ENCODE measurements around the gene LLGL1. TPM values are rescaled to one million over a fixed set of nuclear protein-coding genes. Genes with fewer than 3 reads are reported as not detected.
A peak's percentile ranks its signal among the peaks of the same experiment; 100 is the strongest.
"Not testable (repeated sequence)": the region's sequence is repeated elsewhere in the genome, so short reads cannot be mapped to it uniquely, and the experiment has no call there.

The LLGL1 gene
- total RNA-seq, 2 experiments from 2014 or later: 17.5 to 18.4 TPM

DNA sequence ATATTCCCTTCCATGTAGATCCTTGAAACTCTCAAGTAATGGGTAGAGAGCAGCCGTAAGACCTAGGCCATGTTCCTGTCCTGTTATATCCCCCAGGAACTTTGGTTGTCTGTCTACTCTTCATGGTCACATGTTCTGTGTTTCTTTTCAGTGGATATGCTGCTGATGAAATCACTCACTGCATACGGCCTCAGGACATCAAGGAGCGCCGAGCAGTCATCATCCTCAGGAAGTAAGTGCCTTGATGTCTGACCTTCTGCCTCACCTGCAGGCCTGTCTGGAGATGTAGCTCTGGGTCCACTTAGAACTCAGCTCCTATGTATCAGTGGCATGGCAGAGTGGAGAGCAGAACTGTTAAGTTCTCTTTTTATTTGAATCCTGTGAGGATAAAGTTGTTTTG lies 30.6 kb upstream of the LLGL1 start:
- Mint-ChIP-seq H3K27me3 (no peaks in the 10 kb centered on the region), H3K36me3 (ENCODE audit: low read depth) (peaks cover 66% of the 10 kb centered on the region), H3K9me3 (ENCODE audit: low read depth) (no peaks in the 10 kb centered on the region), H3K4me3 (no peak overlapping the region), H3K27ac (no peak overlapping the region), H3K4me1 (peaks cover 67% of the 10 kb centered on the region)
- CTCF ChIA-PET: no interaction called here
- ATAC-seq (no peak), DNase-seq (no peak)
- intact Hi-C loops (cut with DNase I, micrococcal nuclease): no loop called here
- POLR2A ChIA-PET: no interaction called here

DNA sequence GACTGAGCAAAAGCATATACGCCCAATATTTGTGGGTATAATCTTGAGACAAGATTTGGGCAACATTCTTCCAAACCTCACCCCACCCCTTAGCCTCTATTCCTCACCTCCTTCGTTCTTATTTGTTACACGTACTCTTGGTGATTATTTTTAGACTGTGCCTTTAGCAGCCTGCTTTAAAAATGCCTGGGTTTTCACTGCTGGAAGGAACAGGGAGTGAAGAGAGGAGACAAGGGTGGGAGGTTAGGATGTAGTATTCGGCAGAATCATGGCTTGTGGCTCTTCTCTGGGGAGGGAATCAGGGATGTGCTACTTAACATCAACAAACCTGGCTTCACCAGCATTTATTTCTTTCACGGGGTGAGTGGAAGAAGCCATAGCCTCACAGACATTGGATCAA lies 30.2 kb upstream of the LLGL1 start:
- ChIA-PET POLR2A (no interaction called here), CTCF (interaction anchor here (0.8 kb wide), 1 partner anchor 11 kb away, joined by 3 read pairs; no protein-coding TSS in a partner anchor)
- Mint-ChIP-seq H3K27ac (no peak overlapping the region), H3K9me3 (ENCODE audit: low read depth) (no peaks in the 10 kb centered on the region), H3K36me3 (ENCODE audit: low read depth) (peaks cover 63% of the 10 kb centered on the region), H3K4me1 (peaks cover 64% of the 10 kb centered on the region), H3K27me3 (no peaks in the 10 kb centered on the region), H3K4me3 (no peak overlapping the region)
- intact Hi-C loops (cut with DNase I, micrococcal nuclease): no loop called here
- DNase-seq (no peak), ATAC-seq (no peak)

DNA sequence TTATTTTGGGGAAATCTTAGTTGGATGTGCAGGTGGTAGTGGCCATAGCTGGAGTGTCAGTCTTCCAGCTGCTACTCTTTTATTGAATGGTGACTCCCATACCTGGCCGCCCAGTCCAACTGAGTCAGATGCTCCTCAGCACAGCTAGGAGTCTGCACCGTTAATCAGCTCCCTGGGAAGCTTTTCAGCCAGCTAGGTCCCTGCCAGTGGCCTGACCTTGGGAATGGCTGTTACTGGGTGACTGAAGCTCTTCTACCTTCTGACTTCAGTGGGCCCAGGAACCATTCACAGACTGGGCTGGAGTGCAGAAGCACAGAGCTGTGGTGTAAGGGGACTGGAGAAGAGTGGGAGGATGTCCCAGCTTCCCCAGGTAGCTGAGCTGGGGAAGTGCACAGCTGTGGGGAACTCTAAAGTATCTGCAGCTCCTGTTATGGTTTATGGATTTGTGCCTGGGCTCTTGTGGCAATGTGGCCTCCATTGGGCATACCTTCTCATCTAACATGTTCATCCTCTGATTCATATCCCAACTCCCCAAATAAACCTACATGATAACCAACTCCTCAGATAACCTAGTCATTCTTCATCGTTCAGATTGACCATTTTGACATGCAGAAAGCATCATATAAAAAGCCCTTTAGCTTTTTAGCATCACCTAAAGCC lies 27.8 kb upstream of the LLGL1 start:
- ATAC-seq (no peak), DNase-seq (no peak)
- peak overlapping the region; percentile 62 for H3K27ac Mint-ChIP-seq
- intact Hi-C loops (cut with DNase I, micrococcal nuclease): no loop called here
- ChIA-PET CTCF (interaction anchor here (0.6 to 3.5 kb wide), 6 partner anchors 10 to 50 kb away, joined by 3 to 23 read pairs (median 4); no protein-coding TSS in a partner anchor), POLR2A (interaction anchor here (0.9 kb wide), 1 partner anchor 116 kb away, joined by 4 read pairs; no protein-coding TSS in a partner anchor)
- H3K27me3 Mint-ChIP-seq: no peaks in the 10 kb centered on the region
- no peak overlapping the region for H3K4me3 Mint-ChIP-seq
- no peaks in the 10 kb centered on the region for H3K9me3 Mint-ChIP-seq (ENCODE audit: low read depth)
- H3K4me1 Mint-ChIP-seq: peaks cover 42% of the 10 kb centered on the region
- H3K36me3 Mint-ChIP-seq (ENCODE audit: low read depth): peaks cover 51% of the 10 kb centered on the region

DNA sequence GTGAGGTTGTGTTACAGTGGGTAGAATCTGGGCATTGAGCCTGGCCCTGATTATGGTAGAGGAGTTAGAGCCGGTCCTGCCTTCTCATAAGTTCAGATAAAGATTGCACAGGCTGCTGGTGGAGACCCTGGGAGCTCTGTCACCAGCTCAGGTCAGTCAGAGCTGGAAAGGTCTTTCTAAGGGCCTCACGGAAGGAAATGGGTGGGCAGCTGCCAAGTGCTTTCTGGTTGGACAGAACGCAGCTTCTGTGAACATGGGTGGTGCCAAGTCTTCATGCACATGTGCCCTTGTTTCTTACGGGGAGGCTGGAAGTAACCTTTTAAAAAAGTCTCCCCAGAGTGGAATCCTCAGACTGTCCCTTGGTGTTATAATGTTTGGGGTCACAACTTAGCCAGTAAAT lies 26.9 kb upstream of the LLGL1 start:
- intact Hi-C loops (cut with DNase I, micrococcal nuclease): no loop called here
- DNase-seq: no peak
- H3K4me1 Mint-ChIP-seq: peaks cover 39% of the 10 kb centered on the region
- H3K9me3 Mint-ChIP-seq (ENCODE audit: low read depth): no peaks in the 10 kb centered on the region
- no peak overlapping the region for H3K4me3 Mint-ChIP-seq
- peaks cover 50% of the 10 kb centered on the region for H3K36me3 Mint-ChIP-seq (ENCODE audit: low read depth)
- H3K27ac Mint-ChIP-seq: no peak overlapping the region
- CTCF ChIA-PET: interaction anchor here (0.6 to 3.5 kb wide), 4 partner anchors 10 to 50 kb away, joined by 3 to 23 read pairs (median 4); no protein-coding TSS in a partner anchor
- no peaks in the 10 kb centered on the region for H3K27me3 Mint-ChIP-seq
- no peak for ATAC-seq
- POLR2A ChIA-PET: no interaction called here

DNA sequence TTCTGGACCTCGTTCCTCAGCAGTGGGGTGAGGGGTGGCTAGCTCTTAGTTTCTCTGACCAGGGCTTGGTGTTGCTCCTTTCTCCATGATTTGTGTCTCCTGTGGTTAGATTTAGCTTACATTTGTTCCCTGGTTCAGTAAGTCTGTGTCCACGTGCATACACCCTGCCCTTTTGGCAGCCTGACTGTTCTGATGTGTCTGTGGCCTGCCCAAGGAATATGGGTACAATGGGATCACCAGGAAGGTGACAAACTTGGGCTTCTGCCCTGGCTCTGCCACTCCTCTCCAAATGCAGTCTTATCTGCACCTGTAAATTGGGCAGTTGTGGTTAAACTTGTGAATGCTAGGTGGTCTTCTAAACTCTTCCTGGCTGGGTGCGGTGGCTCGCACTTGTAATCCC lies 24.3 kb upstream of the LLGL1 start:
- Mint-ChIP-seq H3K27ac (no peak overlapping the region), H3K36me3 (ENCODE audit: low read depth) (peaks cover 30% of the 10 kb centered on the region), H3K27me3 (no peaks in the 10 kb centered on the region), H3K4me1 (peaks cover 21% of the 10 kb centered on the region), H3K9me3 (ENCODE audit: low read depth) (no peaks in the 10 kb centered on the region), H3K4me3 (no peak overlapping the region)
- ATAC-seq (no peak), DNase-seq (no peak)
- intact Hi-C loops (cut with DNase I, micrococcal nuclease): no loop called here
- POLR2A ChIA-PET: no interaction called here
- CTCF ChIA-PET: interaction anchor here (0.6 to 1.5 kb wide), 3 partner anchors 18 to 88 kb away, joined by 3 to 5 read pairs (median 4); partner anchors contain the start of gene ALKBH5

DNA sequence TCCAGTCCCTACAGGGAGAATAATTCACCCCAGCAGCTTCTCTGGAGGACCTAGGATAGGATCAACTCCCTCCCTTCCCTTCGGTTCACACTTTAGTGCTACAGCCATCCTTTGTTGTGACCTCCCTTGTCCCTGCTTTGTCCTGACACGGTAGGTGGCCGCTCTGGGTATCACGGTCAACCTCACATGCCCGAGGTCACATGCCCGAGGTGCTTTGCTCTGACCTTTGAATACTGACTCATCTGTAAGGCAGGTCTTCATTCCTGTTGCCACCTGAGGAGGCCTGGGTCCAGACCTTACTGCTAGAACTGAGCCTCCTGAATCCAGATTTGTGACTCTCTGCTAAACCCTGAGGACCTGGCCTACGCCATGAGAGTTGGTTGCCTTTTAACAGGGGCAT lies 22.1 kb upstream of the LLGL1 start:
- Mint-ChIP-seq H3K9me3 (ENCODE audit: low read depth) (no peaks in the 10 kb centered on the region), H3K4me1 (peaks cover 9% of the 10 kb centered on the region), H3K27ac (no peak overlapping the region), H3K36me3 (ENCODE audit: low read depth) (peaks cover 17% of the 10 kb centered on the region), H3K4me3 (no peak overlapping the region), H3K27me3 (no peaks in the 10 kb centered on the region)
- POLR2A ChIA-PET: interaction anchor here (0.6 kb wide), 2 partner anchors 52 to 63 kb away, joined by 3 read pairs; no protein-coding TSS in a partner anchor
- CTCF ChIA-PET: interaction anchor here (0.9 to 1.9 kb wide), 4 partner anchors 10 to 20 kb away, joined by 4 to 5 read pairs (median 5); partner anchors contain the start of gene ALKBH5
- intact Hi-C loops (cut with DNase I, micrococcal nuclease): no loop called here
- DNase-seq (no peak), ATAC-seq (no peak)

DNA sequence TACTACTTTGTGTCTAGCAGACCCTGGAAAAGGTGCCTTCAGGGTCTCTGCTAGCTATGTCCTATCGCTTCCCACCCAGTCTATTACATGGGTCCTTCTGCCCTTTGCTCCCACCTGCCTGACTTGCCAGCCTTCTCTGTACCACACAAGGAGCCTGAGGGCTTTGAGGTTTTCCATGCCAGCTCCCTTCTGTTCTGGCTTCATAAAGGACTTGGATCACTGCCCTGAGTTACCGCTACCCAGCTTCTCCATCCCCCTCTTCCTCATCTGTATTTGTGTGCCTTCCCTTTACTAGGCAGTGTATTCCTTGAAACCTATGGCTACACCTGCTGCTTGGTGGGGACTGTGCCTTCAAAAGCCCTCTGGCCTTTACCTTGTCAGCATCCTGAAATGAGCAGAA lies 19.6 kb upstream of the LLGL1 start:
- no peaks in the 10 kb centered on the region for H3K9me3 Mint-ChIP-seq (ENCODE audit: low read depth)
- H3K27ac Mint-ChIP-seq: peak overlapping the region; percentile 11
- ATAC-seq: no peak
- DNase-seq: no peak
- peaks cover 19% of the 10 kb centered on the region for H3K36me3 Mint-ChIP-seq (ENCODE audit: low read depth)
- H3K4me3 Mint-ChIP-seq: no peak overlapping the region
- no peaks in the 10 kb centered on the region for H3K27me3 Mint-ChIP-seq
- CTCF ChIA-PET: interaction anchor here (0.6 to 1.2 kb wide), 2 partner anchors 12 to 62 kb away, joined by 3 to 5 read pairs; no protein-coding TSS in a partner anchor
- POLR2A ChIA-PET: no interaction called here
- intact Hi-C loops (cut with DNase I, micrococcal nuclease): no loop called here
- no peaks in the 10 kb centered on the region for H3K4me1 Mint-ChIP-seq

DNA sequence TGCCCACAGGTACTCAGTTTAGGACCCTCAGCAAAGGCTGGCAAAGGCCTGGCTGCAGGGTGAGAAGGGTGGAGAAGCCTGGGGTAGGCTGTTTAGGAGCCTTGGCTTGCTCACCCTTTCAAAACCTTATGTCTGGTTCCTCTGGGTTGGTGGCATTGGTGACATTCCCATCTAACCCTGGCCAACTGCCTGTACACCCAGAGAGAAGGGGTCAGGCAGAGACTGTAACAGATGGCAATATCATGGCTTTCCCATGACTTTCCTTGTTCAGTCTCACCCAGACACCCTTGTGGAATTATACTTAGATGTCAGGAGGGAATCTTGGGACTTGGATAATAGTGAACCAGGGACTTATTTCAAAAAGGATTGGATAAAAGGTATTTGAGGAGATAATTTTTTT lies 18.5 kb upstream of the LLGL1 start:
- Mint-ChIP-seq H3K27me3 (no peaks in the 10 kb centered on the region), H3K27ac (no peak overlapping the region), H3K4me1 (no peaks in the 10 kb centered on the region), H3K36me3 (ENCODE audit: low read depth) (peaks cover 19% of the 10 kb centered on the region), H3K9me3 (ENCODE audit: low read depth) (no peaks in the 10 kb centered on the region), H3K4me3 (no peak overlapping the region)
- POLR2A ChIA-PET: no interaction called here
- CTCF ChIA-PET: no interaction called here
- DNase-seq (no peak), ATAC-seq (no peak)
- intact Hi-C loops (cut with DNase I, micrococcal nuclease): no loop called here

DNA sequence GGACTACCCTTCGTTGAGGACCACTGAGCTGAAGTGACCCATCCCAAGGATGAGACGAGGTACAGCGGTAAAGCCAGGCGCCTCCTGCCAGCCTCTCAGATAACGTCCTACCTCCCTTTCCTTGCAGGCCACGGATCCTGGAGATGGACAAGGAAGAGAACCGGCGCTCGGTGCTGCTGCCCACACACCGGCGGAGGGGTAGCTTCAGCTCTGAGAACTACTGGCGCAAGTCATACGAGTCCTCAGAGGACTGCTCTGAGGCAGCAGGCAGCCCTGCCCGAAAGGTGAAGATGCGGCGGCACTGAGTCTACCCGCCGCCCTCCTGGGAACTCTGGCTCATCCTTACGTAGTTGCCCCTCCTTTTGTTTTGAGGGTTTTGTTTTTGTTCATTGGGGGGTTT lies 17.3 kb upstream of the LLGL1 start:
- Mint-ChIP-seq H3K27me3 (no peaks in the 10 kb centered on the region), H3K27ac (no peak overlapping the region), H3K4me1 (no peaks in the 10 kb centered on the region), H3K9me3 (ENCODE audit: low read depth) (no peaks in the 10 kb centered on the region), H3K4me3 (no peak overlapping the region), H3K36me3 (ENCODE audit: low read depth) (peaks cover 19% of the 10 kb centered on the region)
- CTCF ChIA-PET: interaction anchor here (1.6 kb wide), 1 partner anchor 10 kb away, joined by 5 read pairs; no protein-coding TSS in a partner anchor
- no peak for DNase-seq
- POLR2A ChIA-PET: interaction anchor here (0.7 kb wide), 1 partner anchor 71 kb away, joined by 5 read pairs; no protein-coding TSS in a partner anchor
- ATAC-seq: no peak
- intact Hi-C loops (cut with DNase I, micrococcal nuclease): no loop called here

DNA sequence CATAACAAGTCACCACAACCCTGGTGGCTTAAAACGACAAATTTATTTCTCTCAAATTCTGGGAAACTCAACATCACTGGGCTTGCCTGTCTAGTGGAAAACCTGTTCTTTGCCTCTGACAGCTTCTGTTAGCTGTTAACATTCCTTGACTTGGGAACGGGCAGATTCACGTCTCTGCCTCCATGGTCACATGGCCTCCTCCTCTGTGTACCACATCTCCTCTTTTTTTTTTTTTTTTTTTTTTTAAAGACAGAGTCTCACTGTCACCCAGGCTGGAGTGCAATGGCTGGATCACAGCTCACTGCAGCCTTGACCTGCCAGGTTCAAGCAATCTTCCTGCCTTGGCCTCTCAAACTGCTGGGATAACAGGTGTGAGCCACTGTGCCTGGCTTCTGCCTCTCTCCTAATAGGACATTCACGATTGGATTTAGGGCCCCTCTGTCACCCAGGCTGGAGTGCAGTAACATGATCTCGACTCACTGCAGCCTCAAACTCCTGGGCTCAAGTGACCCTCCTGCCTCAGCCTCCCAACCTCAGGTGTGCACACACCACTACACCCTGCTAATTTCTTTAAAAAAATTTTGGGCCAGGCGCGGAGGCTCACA lies 11.7 kb upstream of the LLGL1 start:
- peaks cover 9% of the 10 kb centered on the region for H3K36me3 Mint-ChIP-seq (ENCODE audit: low read depth)
- CTCF ChIA-PET: interaction anchor here (0.8 kb wide), 1 partner anchor 11 kb away, joined by 5 read pairs; no protein-coding TSS in a partner anchor
- intact Hi-C loops (cut with DNase I, micrococcal nuclease): loop anchor here in 1 of 2 experiments (1.0 to 10.0 kb wide), 2 partner anchors 72 to 351 kb away; no protein-coding TSS in a partner anchor
- POLR2A ChIA-PET: no interaction called here
- no peaks in the 10 kb centered on the region for H3K4me1 Mint-ChIP-seq
- H3K4me3 Mint-ChIP-seq: no peak overlapping the region
- H3K27ac Mint-ChIP-seq: no peak overlapping the region
- ATAC-seq (no peak), DNase-seq (no peak)
- no peaks in the 10 kb centered on the region for H3K27me3 Mint-ChIP-seq
- H3K9me3 Mint-ChIP-seq (ENCODE audit: low read depth): no peaks in the 10 kb centered on the region

DNA sequence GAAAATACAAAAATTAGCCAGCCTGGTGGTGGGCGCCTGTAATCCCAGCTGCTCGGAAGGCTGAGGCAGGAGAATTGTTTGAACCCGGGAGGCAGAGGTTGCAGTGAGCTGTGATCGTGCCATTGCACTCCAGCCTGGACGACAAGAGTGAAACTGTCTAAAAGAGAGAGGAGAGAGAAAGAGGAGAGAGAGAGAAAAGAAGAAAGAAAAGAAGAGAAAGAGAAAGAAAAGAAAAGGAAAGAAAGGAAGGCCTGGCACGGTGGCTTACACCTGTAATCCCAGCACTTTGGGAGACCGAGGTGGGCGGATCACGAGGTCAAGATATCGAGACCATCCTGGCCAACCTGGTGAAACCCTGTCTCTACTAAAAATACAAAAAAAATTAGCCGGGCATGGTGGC lies 8.5 kb upstream of the LLGL1 start:
- ATAC-seq; H3K4me3 Mint-ChIP-seq; DNase-seq; POLR2A ChIA-PET; H3K27me3 Mint-ChIP-seq; H3K9me3 Mint-ChIP-seq (ENCODE audit: low read depth); H3K27ac Mint-ChIP-seq; H3K4me1 Mint-ChIP-seq; H3K36me3 Mint-ChIP-seq (ENCODE audit: low read depth): not testable (repeated sequence)
- intact Hi-C loops (cut with DNase I, micrococcal nuclease): loop anchor here (1.0 to 10.0 kb wide), 3 partner anchors 76 to 348 kb away; no protein-coding TSS in a partner anchor
- CTCF ChIA-PET: interaction anchor here (1.2 to 4.0 kb wide), 4 partner anchors 14 to 75 kb away, joined by 3 to 23 read pairs (median 8); no protein-coding TSS in a partner anchor

Measured in activated CD4-positive, alpha-beta T cell treated with anti-CD3 and anti-CD28 coated beads for 36 hours (primary cell).